ENCODE results near the gene DLG2. TPM values are rescaled to one million over a fixed set of nuclear protein-coding genes. Genes with fewer than 3 reads are reported as not detected.

DLG2 gene
- total RNA-seq, 1 experiment from 2014 or later: 17.5 TPM

- no peaks in the 10 kb centered on the region for H3K9me3 Mint-ChIP-seq
- DNase-seq (ENCODE audit: low spot score): no peak
- H3K36me3 Mint-ChIP-seq: no peaks in the 10 kb centered on the region
- no peaks in the 10 kb centered on the region for H3K27me3 Mint-ChIP-seq (ENCODE audit: low read depth)
- no peak for TF ChIP-seq ATF2 (CRISPR knock-in tag; IDR thresholded peaks at IDR 0.05; ENCODE audit: borderline replicate concordance, low read depth)
- TF ChIP-seq ZNF121 (CRISPR knock-in tag; IDR thresholded peaks at IDR 0.05): peak; percentile 95
- H3K27ac Mint-ChIP-seq: peak overlapping the region; percentile 19; the same call in 1 of the 2 replicates
- peaks cover 47% of the 10 kb centered on the region for H3K4me1 Mint-ChIP-seq
- ChIA-PET CTCF (interaction anchor here (0.9 to 1.6 kb wide), 5 partner anchors 8 to 284 kb away, joined by 3 to 6 read pairs (median 5); no protein-coding TSS in a partner anchor), POLR2A (no interaction called here)
- H3K4me3 Mint-ChIP-seq: no peak overlapping the region
- no peak for ATAC-seq
Observed at GRCh38 chr11:84532364-84532763, 1094.8 kb downstream of the DLG2 start.

DNA sequence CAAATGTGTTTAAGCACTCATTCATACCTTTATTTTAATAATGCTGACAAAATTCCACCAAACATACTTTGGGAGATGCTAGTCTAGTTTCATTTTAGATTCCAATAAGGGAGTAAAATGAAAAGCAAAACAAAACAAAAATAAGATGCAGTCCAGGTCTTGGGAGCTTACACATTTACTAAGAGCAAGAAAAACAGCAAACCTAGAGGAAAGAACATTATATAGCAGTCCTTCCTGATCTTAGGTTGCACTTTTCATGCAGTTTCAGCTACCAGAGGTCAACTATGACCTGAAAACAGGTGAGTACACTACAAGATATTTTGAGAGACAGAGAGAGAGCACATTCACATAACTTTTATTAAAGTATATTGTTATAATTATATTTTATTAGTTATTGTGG is 1100.9 kb downstream of the DLG2 start:
- ATAC-seq (no peak), DNase-seq (ENCODE audit: low spot score) (no peak)
- ChIA-PET CTCF (interaction anchor here (0.8 to 2.7 kb wide), 4 partner anchors 18 to 141 kb away, joined by 3 to 7 read pairs (median 4); no protein-coding TSS in a partner anchor), POLR2A (no interaction called here)
- TF ChIP-seq, protein P1, sequence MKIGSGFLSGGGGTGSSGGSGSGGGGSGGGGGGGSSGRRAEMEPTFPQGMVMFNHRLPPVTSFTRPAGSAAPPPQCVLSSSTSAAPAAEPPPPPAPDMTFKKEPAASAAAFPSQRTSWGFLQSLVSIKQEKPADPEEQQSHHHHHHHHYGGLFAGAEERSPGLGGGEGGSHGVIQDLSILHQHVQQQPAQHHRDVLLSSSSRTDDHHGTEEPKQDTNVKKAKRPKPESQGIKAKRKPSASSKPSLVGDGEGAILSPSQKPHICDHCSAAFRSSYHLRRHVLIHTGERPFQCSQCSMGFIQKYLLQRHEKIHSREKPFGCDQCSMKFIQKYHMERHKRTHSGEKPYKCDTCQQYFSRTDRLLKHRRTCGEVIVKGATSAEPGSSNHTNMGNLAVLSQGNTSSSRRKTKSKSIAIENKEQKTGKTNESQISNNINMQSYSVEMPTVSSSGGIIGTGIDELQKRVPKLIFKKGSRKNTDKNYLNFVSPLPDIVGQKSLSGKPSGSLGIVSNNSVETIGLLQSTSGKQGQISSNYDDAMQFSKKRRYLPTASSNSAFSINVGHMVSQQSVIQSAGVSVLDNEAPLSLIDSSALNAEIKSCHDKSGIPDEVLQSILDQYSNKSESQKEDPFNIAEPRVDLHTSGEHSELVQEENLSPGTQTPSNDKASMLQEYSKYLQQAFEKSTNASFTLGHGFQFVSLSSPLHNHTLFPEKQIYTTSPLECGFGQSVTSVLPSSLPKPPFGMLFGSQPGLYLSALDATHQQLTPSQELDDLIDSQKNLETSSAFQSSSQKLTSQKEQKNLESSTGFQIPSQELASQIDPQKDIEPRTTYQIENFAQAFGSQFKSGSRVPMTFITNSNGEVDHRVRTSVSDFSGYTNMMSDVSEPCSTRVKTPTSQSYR (CRISPR knock-in tag; IDR thresholded peaks at IDR 0.05): no peak
- TF ChIP-seq MYBL2 (CRISPR knock-in tag; IDR thresholded peaks at IDR 0.05) (no peak), ZBTB43 (CRISPR knock-in tag; IDR thresholded peaks at IDR 0.05) (no peak), TEAD1 (CRISPR knock-in tag; IDR thresholded peaks at IDR 0.05) (no peak), OVOL2 (CRISPR knock-in tag; IDR thresholded peaks at IDR 0.05; ENCODE audit: borderline replicate concordance) (no peak), ERG (CRISPR knock-in tag; IDR thresholded peaks at IDR 0.05) (no peak), NFATC4 (CRISPR knock-in tag; IDR thresholded peaks at IDR 0.05) (no peak), USF2 (CRISPR knock-in tag; IDR thresholded peaks at IDR 0.05) (no peak), SMAD4 (CRISPR knock-in tag; IDR thresholded peaks at IDR 0.05) (no peak), ZNF317 (CRISPR knock-in tag; IDR thresholded peaks at IDR 0.05; ENCODE audit: borderline replicate concordance, low read depth) (no peak), NR3C1 (CRISPR knock-in tag; conservative IDR thresholded peaks at IDR 0.05; ENCODE audit: low read depth) (no peak), JAZF1 (CRISPR knock-in tag; IDR thresholded peaks at IDR 0.05) (no peak)
- TF ChIP-seq, protein P2, sequence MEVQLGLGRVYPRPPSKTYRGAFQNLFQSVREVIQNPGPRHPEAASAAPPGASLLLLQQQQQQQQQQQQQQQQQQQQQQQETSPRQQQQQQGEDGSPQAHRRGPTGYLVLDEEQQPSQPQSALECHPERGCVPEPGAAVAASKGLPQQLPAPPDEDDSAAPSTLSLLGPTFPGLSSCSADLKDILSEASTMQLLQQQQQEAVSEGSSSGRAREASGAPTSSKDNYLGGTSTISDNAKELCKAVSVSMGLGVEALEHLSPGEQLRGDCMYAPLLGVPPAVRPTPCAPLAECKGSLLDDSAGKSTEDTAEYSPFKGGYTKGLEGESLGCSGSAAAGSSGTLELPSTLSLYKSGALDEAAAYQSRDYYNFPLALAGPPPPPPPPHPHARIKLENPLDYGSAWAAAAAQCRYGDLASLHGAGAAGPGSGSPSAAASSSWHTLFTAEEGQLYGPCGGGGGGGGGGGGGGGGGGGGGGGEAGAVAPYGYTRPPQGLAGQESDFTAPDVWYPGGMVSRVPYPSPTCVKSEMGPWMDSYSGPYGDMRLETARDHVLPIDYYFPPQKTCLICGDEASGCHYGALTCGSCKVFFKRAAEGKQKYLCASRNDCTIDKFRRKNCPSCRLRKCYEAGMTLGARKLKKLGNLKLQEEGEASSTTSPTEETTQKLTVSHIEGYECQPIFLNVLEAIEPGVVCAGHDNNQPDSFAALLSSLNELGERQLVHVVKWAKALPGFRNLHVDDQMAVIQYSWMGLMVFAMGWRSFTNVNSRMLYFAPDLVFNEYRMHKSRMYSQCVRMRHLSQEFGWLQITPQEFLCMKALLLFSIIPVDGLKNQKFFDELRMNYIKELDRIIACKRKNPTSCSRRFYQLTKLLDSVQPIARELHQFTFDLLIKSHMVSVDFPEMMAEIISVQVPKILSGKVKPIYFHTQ (CRISPR knock-in tag; IDR thresholded peaks at IDR 0.05): no peak
- TF ChIP-seq, protein P3, sequence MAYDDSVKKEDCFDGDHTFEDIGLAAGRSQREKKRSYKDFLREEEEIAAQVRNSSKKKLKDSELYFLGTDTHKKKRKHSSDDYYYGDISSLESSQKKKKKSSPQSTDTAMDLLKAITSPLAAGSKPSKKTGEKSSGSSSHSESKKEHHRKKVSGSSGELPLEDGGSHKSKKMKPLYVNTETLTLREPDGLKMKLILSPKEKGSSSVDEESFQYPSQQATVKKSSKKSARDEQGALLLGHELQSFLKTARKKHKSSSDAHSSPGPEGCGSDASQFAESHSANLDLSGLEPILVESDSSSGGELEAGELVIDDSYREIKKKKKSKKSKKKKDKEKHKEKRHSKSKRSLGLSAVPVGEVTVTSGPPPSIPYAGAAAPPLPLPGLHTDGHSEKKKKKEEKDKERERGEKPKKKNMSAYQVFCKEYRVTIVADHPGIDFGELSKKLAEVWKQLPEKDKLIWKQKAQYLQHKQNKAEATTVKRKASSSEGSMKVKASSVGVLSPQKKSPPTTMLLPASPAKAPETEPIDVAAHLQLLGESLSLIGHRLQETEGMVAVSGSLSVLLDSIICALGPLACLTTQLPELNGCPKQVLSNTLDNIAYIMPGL (CRISPR knock-in tag; IDR thresholded peaks at IDR 0.05): no peak
- no peaks in the 10 kb centered on the region for H3K9me3 Mint-ChIP-seq
- H3K36me3 Mint-ChIP-seq: no peaks in the 10 kb centered on the region
- H3K27me3 Mint-ChIP-seq (ENCODE audit: low read depth): no peaks in the 10 kb centered on the region
- H3K4me1 Mint-ChIP-seq: peaks cover 34% of the 10 kb centered on the region
- no peak overlapping the region for H3K27ac Mint-ChIP-seq
- no peak overlapping the region for H3K4me3 Mint-ChIP-seq

Data from WTC11 (cell line).